ENCODE measurements around the gene RABL3.
"Not testable (repeated sequence)": the region's sequence is repeated elsewhere in the genome, so short reads cannot be mapped to it uniquely, and the experiment has no call there.

The RABL3 gene, protein sequence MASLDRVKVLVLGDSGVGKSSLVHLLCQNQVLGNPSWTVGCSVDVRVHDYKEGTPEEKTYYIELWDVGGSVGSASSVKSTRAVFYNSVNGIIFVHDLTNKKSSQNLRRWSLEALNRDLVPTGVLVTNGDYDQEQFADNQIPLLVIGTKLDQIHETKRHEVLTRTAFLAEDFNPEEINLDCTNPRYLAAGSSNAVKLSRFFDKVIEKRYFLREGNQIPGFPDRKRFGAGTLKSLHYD

DNA sequence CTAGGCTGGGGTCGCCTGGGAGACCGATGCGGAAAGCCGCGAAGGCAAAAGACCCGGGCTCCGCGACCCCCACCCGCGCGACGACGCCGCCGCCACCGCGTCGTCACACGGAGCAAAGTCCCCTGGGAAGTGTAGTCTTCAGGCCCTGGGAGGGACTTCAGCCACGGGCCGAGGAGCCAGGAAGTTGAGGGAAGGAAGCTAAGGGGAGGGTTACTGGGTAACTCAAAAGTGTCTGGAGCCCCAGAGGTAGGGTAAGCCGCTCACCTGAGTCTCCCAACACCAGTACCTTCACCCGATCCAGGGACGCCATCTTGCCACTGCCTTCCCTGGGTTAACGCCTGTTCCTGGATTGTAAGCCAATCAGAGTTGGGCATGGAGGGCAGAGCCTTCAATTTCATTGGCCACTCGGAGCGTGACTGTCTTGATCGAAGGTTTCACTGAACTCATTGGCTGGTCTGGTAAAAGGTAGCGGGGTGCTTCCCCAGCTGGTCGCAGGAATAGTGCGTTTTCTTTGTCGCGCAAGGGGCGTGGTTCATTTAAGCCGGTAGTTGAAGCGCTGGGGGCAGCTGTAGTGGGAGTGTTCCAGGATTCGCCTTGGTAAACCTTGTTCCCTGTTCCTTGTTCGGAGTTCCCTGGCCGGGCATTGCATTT lies at the start of gene RABL3, which contains the start of gene GTF2E1:
Gene RABL3, minus strand, starts transcription at position 319 of the 651 bp plus-strand sequence. Its CDS starts 9 bp downstream, at position 310.
Gene GTF2E1, plus strand, starts transcription at position 547 of the 651 bp plus-strand sequence. CDS start 7,809 bp downstream, outside the sequence.
- peak; percentile 99 for FAIRE-seq

DNA sequence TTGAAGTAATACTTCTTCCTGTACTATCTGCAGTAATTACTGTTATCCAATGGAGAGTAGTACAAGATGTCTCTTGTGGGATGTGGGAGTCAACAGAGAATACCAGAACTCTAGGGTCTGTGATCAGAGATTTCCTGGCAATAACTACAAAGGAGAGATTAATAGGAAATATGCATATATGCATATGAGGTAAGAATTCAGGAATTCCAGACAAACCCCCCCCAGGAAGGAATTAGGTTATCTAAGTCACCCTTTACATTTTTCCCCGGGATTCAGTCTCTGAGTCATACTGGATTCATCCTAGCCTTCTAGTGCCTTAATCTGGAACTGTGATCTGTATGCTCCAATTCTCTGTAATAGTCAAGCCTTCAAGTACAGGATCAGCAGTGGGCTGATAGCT lies 49.6 kb upstream of the RABL3 start:
- no peak for FAIRE-seq

DNA sequence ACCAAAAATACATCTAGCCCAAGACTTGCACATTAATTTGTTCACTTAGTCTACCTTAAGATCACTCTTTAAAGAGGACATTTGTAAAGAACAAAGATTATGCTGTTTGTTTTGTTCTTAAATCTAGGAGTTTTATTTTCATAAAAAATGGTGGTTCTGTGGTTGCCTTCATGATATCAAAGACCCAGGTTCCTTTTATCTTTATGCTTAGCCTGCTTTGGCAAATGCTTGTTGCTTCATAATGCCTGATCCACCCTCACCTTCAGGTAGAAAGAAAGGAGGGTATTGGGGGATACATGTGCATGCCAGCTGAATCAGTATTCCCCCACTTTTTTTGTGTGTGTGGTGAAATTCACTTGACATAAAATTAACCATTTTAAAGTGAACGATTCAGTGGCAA lies 48.7 kb upstream of the RABL3 start:
- no peak for FAIRE-seq

DNA sequence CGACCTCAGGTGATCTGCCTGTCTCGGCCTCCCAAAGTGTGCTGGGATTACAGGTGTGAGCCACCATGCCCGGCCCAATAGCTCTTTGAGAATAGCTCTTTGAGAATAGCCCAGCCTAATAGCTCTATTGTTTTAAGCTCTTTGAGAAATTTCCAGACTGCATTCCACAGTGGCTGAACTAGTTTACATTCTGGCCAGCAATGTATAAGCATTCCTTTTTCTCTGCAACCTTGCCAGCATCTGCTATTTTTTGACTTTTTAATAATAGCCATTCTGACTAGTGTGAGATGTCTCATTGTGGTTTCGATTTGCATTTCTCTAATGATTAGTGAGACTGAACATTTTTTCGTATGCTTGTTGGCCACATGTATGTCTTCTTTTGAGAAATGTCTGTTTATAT lies 43.5 kb upstream of the RABL3 start:
- FAIRE-seq: not testable (repeated sequence)

DNA sequence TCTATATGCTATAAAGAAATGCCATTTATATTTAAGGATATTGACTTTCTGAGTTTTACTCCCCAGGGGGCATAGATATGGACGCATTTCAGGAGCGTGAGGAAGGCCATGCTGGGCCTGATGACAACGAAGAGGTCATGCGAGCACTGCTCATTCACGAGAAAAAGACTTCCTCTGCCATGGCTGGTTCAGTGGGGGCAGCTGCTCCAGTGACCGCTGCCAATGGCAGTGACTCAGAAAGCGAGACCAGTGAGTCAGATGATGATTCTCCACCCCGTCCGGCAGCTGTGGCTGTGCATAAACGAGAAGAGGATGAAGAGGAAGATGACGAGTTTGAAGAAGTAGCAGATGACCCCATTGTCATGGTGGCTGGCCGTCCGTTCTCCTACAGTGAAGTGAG lies 38.7 kb upstream of the RABL3 start:
- no peak for FAIRE-seq

DNA sequence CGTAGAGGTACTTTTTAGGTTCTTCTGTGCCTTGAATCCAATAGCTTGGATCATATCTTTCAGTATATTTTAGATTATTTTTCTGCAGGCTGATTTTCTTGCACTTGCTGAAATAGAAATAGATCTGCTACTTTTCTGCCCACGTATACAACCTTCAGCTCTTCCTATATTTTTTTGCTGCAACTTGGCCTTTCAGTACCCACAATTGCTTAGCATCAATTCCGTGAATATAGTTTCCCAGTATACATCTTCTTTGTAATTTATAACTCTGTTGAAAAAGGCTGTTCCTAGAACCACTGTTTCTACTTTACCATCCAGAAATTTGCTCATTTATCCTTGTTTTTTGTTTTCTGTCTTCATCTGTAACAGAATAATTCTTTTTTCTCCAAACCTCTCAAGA lies 36.5 kb upstream of the RABL3 start:
- FAIRE-seq: no peak

DNA sequence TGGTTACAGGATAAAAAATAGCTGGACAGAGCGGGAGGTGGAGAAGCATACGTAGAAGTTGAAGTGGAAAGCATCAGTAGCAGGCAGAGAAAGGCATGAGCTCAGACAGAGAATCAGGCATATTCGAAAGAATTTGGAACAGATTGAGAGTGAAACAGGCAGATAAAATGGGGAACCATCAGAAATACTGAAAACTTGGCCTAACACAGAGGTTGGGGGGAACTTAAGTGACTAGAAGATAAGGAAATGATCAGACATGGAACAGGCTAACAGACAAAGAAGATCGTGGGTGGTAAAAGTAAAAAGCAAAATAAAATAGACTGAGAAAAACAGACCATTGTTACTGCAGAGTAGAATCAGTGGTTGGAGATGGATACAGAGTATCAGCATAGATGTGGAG lies 33.1 kb upstream of the RABL3 start:
- no peak for FAIRE-seq

DNA sequence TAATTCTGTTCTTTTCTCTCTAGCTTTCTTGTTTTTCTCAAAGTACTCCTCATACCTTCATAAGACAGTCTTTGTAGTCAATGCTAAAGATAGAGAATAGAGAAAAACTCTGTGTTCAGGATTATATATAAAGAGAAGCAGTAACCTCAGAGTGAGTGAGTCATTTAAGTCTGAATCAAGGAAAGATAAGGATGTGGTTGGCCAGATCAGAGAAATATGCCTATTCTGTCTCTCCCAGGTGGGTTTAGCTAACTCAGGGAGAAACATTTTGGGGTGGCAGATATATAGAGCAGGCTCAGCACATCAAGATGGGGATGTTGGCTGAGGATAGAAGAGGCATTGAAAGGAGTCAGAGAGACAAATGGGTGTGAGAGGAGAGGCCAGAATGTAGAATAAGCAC lies 31.6 kb upstream of the RABL3 start:
- no peak for FAIRE-seq

DNA sequence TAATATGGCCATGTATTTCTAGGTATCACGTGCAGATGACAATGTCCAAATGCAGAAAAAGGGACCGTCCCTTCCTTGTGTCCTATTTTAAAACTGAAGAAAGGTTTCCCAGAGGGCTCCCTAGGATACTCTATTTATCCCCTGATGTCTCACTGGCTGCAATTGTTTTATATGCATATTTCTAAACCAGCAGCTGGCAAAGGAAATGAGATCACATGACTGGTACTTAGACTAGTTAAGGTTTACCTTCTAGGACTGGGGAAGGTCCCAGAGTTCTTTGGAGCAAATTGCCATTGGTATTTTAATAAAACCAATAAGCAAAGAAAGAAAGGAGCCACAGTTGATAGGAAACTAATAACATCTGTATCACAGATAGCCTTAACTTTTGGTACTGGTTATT lies 29.8 kb upstream of the RABL3 start:
- FAIRE-seq: no peak

DNA sequence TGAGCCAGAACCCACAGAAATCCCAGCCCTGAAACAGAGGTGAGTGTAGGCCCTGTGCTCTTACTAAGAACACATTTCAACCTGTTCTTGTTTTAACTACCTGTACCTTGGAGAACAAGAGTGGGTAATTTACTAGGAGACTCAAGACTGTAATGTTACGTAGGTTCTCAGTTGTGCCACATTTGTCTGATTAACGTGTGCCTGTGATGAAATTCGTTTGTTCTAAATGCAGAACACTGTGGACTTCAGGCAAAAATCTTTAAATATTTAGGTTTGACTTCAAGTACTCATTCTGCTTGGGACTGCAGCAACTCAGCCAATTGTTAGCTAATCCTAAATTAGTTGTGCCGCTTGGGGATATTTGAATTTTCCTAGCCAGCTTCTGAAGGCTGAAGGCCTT lies 28.6 kb upstream of the RABL3 start:
- FAIRE-seq: no peak

DNA sequence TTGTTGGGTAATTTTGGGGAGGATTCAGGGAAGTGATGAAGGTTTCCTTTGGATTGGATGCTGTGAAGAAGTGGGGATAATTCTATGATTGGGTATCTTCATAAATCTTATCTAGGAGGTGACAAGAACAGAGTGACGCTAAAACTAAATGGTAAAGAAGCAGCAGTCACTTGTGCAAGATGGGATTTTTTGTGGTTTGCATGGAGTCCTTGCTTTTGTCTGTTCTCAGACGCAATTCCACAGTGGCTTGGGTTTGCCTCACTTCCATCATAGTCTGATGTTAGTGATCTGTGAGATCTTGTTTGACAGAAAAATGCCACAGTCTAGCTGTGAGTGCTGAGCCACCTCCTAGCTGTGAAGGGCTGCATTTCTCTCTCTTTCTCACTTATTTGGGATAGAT lies 27.1 kb upstream of the RABL3 start:
- no peak for FAIRE-seq

DNA sequence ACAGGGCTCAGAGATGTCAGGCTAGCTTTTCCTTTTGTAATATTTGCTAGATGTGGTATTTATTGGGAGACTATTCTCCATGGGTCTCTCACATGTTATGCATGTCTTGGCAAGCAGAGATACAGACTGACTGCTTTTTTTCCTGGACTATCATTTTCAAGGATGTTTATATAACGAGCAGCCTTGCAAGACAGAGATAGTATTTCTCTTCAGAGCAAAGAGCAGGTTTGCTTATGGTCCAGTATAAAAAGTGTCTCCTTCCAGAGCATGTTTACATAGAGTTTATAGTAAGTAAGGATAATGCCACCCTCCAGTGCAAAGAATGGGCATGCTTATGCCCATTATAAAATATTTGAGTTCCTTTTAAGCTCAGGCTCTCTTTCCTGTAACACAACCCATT lies 24.8 kb upstream of the RABL3 start:
- FAIRE-seq: no peak

DNA sequence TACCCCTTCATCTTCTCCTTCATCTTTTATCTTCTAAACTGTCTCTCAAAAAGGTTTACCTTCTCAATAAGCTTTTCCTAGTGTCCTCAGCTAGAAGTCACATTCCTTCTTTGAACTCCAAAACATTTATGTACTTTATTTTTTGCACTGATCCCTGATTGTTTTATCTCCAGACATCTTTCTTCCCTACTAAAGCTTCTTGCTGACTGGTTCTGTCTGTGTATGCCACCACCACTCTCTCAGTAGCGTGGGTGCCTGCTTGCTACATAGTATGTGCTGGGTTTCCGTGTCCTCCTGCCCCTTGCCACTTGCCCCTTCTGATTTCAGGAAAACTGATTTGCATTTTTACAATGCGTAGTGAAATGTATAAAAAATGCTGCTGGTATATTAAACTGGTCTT lies 24.3 kb upstream of the RABL3 start:
- no peak for FAIRE-seq

DNA sequence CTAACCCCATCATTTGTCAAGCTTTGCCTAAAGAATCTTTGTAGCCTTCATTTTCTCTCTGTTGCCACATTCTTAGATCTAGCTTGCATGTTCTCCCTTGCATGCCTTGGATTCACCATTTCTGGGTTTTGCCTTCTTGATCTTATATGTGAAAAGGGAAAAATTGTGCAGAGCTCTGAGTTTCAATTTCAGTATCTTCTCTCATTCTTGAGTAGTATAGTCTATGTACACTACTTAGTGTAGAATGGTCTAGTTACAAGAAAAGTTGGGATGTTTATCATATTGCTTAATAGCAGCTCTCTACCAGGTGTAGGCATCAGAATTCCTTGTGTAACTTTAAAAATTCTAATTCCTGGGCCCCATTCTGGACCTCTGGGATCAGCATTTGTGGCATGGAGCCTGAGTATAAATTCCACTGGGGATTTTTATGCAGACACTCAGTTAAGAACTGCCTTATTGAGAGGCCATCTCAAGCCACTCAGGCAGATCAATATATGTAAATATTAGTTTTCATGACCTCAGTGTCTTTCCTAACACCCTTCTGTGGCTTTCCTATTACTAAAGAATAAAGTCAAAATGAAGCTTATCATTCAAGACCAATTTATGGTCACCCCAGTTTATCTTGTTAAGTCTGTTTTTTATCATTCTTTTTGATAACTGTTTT lies 23.6 kb upstream of the RABL3 start:
- no peak for FAIRE-seq

DNA sequence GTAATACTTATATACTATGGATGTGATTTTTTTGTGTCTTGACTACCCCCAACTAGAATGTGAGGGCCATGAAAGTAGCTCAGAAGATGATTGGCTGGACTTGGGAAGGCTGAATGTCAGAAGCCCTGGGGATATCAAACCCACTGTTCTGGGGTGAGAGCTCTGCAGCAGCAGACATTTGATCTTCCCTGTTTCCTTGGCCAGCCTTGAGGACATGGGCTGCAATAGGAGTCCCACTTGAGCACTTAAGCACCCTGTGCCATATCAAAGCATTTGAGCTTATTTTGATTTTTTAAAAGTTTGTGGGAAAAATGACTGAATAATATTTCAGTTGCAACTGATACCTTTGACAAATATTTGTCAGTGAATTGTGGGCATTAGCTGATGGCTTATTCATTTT lies 21.9 kb upstream of the RABL3 start:
- FAIRE-seq: no peak

DNA sequence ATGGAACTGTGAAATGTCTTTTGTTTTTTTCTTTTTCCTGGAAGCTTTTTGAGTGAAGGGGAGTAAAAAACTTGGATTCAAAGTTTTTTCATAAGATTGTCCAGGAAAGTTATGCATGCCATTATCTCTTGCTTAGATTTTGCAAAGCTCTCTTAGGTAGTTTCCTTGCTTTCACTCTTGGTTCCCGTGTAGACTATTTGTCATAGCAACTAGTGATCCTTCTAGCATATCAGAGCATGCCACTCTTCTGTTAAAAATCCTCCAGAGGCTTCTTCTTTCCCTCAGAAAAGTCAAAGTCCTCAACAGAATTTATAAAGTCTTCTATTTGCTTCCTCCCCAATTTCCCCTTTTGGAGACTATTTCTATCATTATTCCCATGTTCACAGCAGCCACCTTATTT lies 21.3 kb upstream of the RABL3 start:
- no peak for FAIRE-seq

DNA sequence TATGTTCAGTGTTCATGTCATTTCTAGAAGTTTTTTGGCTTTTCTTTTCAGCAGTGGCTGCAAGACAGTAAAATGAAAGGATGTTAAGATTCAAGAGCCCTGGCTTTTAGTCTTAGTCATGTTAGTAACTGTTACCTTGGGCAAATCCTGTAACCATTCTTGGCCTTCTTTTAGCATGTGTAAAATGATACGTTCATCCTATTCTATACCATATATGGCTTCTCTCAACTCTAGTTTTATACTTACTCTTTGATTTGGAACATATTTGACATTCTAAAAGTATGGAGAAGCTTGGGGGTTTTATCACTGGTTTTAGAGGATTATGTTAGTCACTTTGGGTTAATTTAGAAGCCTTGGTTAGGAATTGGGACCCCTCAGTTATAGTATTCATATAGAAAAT lies 20.3 kb upstream of the RABL3 start:
- no peak for FAIRE-seq

DNA sequence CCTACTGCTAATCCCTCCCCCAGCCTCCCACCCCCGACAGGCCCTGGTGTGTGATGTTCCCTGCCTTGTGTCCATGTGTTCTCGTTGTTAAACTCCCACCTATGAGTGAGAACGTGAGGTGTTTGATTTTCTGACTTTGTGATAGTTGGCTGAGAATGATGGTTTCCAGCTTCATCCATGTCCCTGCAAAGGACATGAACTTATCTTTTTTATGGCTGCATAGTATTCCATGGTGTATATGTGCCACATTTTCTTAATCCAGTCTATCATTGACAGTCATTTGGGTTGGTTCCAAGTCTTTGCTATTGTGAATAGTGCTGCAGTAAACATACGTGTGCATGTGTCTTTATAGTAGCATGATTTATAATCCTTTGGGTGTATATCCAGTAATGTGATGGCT lies 16.2 kb upstream of the RABL3 start:
- not testable (repeated sequence) for FAIRE-seq

DNA sequence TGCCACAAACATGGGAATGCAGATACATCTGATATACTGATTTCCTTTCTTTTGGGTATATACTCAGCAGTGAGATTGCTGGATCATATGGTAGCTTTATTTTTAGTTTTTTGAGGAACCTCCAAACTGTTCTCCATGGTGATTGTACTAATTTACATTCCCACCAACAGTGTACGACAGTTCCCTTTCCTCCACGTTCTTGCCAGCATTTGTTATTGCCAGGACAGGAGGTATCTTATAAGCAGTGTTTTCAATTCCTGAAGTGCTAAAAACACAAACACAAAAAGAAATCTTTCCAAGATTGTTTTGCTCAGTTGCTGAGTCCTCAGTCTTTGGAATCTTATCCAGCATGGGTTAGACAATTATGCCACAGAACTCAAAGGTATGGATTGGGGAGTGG lies 13.7 kb upstream of the RABL3 start:
- FAIRE-seq: no peak

DNA sequence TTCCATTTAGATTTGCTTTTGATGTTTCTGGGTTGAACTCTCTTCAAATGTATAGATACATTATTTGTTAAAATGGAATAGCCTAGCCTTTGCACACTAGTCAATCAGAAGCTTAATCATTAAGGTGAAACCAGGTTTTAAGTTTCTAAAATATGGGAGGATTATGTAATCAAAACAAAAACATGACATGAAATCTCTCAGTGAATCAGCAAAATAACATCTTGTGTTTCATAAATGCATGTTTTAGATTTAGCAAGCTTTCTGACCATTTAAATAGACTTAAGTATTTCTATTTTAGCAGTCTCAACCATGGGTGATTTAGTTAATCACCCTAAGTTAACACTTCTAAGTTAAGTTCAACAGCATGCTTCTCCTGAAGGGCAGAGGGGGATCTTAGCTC lies 11.5 kb upstream of the RABL3 start:
- FAIRE-seq: no peak

DNA sequence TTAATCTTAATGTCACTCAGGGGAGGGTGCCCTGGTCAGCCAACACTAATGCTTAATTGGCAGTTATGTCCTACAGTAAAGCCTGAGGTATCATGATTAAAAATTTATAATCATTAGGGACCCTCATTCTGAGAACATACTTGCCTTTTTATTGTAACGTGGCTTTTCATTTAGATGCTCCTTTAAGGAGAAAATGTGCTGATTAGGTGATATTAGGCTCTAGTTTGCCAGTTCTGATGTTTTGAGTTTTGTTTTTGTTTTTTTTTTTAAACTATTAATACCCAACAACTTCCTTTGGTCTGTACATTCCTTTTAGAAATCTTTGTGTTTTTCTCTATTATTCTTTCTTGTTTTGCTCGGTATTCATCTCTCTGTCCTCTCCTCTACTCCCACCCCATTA lies 10.5 kb upstream of the RABL3 start:
- FAIRE-seq: no peak

DNA sequence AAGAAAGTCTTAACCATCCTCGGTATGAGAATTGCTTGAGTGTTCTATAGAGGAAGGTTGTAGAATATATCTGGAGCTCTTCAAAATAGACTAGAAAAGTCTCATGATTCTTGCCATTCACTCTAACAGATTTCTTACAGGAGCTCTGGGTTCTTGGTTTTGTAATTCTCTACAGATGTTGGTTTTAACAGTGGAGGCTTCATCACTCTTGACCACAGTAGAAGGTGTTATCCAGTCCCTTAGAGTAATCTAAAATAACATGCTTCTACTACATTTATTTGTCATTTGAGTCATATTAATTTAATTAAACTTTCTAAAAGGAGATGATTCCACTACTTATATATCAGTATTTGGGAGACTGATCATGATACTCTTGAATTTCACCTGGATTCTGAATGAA lies 9.9 kb upstream of the RABL3 start:
- no peak for FAIRE-seq

DNA sequence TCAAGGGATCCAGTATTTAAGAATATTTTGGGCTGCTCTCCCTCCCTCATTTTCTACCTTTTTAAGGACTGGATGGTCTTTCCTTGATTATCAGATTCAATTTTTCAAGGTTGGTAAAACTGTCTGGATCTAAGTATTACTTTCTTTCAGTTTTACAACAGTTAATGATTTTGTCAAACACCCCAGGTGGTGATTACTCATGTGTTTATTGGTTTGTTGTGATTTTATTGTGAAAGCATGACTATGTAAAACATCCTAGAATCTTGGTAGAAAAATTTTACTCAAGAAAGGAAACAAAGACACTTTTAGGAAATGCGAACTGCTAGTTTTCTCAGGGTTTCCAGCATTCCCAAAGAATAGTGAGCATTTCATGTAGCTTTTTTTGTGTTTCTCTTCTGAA lies 7.5 kb upstream of the RABL3 start:
- FAIRE-seq: no peak

DNA sequence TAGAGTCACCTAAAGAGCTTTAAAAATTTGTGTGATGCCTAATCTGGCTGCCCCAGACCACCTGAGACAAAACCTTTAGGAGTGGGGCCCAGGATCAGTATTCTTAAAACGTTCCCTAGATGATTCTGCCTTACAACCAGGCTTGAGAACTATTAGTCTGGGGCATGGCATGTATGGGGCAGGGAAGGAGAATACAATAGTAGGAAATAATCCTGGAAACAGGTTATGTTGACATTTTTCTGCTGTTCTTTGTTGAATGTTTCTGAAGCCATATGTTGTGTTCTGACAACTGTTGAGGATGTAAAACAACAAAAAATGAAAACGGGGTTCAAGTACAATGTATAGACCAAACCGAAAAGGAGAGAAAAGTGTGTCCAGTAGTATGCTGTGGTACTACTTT lies 3.1 kb upstream of the RABL3 start:
- no peak for FAIRE-seq

Measured in G401.6 (cell line).